GM20431 (cell line): ENCODE measurements around the gene ARHGAP28.
"Not testable (repeated sequence)": the region's sequence is repeated elsewhere in the genome, so short reads cannot be mapped to it uniquely, and the experiment has no call there.

Experiments used
- in situ Hi-C: fragments of 300-500 bp; cut with MseI, MboI; formaldehyde crosslinking; loops from one replicate; pipeline ENCODE4 v1.15.0; 2020; ENCODE audit warnings: low sequenced_read_pairs; ENCODE audit not compliant: unreplicated experiment

Gene ARHGAP28

GRCh38 chr18:6885992-6886796 lies 156.7 kb downstream of the ARHGAP28 start:
- in situ Hi-C loops, result no loop called here

DNA sequence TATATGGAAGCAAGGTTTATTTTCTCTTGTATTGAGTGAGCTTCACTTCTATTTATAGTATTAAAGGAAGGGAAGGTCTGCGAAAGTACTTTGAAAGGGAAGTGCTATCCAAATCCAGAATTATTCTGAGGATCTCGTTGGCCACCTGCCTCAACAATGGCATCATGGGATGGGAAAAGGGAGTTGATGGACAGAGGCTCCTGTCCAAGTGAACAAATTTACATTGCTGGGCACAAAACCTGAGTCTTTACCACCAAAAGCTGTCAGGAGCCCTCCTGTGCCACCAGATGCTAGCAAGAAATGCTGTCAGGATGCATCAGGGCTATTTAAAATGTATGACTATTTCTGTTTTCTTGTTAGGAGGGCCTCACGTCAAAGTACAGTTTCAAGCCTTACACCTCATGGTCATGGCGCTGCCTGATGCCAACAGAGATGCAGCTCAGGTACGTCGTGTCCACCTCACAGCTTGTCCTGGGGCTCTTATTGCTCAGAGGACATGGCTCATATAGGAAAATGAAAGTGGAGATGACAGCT lies 157.3 kb downstream of the ARHGAP28 start:
- in situ Hi-C loops, result no loop called here

DNA sequence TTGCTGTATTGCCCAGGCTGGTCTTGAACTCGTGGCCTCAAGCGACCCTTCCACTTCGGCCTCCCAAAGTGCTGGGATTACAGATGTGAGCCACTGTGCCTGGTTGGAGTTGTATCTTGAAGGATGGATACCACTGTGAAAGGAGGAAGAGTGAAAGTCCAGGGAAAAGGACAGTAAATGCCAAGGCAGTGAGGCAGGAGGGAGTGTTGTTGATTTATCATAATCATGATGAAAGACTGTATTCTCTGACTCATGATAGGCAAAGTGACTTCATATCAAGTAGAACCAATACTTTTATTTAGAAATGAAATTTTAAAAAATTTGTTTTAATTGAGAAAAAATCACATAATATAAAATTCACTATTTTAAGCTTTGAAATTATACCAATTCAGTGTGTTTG lies 162.3 kb downstream of the ARHGAP28 start:
- in situ Hi-C loops, result no loop called here

DNA sequence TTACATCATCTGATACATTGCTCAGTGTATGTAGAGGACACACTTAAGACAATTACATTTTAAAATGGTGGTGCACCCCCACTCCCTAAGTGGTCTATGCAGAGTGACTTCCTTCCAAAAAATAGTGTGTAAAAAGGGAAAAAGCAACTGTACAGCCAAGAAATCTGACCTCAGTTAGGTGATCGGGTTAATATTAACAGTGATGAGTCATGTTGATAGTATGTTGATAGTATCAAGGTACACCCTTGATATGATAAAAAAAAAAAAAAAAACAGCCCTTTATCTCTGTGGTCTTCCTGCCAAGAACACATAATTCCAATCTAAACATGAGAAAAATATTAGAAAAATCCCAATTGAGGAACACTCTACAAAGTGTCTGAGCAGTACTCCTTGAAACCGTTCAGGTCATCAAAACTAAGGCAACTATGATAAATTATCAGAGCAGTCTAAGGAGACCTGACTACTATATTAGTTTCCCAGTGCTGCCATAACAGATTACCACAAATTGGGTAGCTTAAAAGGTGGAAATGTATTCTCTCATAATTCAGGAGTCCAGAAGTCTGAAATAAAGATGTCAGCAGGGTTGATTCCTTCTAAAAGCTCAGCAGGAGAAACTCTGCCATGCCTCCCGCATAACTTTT lies 171.9 kb downstream of the ARHGAP28 start:
- in situ Hi-C loops, result no loop called here

- in situ Hi-C loops, result no loop called here
These were observed 187.6 kb downstream of the ARHGAP28 start for GRCh38 chr18:6917072-6917471.

GRCh38 chr18:6920099-6920955 lies 190.8 kb downstream of the ARHGAP28 start:
- in situ Hi-C loops, result no loop called here

DNA sequence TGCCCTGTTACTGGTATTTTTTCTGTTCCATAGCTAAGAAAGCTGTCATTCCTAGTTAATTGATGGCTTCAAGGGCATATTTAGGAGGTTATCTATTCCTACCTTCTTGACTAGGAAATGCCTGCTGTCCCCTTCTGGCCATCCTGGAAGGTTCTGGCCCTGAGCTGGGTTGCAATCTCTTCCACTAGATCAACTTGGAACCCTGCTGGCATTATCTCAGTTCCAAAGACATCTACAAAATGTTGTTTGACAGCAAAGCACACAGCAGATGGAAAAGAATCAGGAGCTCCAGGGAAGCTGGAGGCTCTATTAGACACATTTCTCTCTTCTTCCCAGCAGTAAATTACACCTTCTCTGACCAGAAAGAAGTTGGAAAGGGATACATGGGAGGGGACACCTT lies 192.1 kb downstream of the ARHGAP28 start:
- in situ Hi-C loops, result no loop called here

DNA sequence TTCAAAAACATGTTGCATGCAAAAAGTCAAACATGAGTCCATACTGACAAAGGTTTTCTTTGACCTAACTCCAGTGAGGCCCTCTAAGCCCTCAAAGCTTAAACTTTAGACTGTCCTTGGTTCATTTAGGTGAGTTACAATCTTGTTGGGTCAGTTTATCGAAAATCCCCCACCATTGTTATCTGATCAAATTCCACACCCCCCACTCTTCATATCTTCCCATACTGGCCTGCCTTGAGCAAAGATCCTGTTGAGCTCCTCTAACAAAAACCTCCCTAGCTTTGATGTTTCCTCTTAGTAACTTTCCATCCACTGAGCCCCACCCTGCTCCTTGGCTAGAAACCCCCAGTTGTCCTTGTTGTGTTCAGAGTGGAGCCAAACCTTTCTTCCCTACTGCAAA lies 193.7 kb downstream of the ARHGAP28 start:
- in situ Hi-C loops, result no loop called here

- in situ Hi-C loops, result no loop called here
These were observed 197.6 kb downstream of the ARHGAP28 start for GRCh38 chr18:6927153-6927552.

- in situ Hi-C loops, result no loop called here
These were observed 198.8 kb downstream of the ARHGAP28 start for GRCh38 chr18:6928359-6928758.

DNA sequence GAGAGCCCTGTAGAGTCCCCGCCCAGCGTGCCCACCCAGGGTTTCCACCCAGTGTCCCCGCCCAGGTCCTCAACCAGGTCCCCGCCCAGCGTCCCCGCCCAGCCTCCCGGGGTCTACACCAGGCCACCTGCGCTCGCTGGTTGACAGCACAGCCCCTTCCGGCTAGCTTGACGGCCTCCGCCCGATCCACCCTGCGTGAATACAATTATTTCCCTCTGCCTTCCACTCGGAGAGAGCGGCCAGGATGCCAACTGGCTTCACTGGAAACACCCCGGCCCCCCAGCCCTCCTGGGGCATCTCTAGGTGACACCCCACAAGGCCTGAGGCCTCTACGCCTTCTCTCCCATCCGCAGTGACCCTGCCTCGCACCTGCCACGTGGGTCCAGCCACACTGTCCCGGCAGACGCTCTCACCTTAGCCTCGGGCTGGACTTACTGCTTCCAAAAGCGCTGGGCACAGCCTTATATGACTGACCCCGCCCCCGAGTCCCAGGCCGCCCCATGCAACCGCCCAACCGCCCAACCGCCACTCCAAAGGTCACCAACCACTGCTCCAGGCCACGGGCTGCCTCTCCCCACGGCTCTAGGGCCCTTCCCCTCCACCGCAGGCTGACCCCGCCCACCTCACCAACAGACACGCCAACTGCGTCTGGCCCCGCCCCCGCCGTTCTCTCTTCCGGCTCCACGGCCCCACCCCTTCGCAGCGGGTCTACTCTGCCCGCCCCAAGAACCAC lies 200.0 kb downstream of the ARHGAP28 start:
- in situ Hi-C loops, result no loop called here

DNA sequence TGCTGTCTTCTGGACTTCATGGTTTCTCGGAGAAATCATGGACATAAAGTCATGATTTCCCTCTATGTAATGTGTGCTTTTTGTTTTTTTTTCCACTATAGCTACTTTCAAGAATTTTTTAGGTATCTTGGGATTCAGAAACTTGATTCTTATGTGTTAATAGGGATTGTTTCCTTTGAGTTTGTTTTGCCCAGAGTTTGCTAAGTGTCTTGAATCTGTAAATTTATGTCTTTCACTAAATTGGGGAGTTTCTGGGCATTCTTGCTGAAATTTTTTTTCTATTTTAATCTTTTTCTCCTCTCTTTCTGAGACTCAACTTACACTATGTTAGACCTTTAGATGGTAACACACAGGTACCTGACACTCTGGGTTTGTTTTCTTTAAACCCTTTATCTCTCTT lies 205.3 kb downstream of the ARHGAP28 start:
- in situ Hi-C loops, result no loop called here

- in situ Hi-C loops, result no loop called here
These were observed 208.5 kb downstream of the ARHGAP28 start for GRCh38 chr18:6938003-6938402.

GRCh38 chr18:6938403-6938802 lies 208.9 kb downstream of the ARHGAP28 start:
- in situ Hi-C loops, result not testable (repeated sequence)

- in situ Hi-C loops, result no loop called here
These were observed 210.5 kb downstream of the ARHGAP28 start for GRCh38 chr18:6939972-6940371.

- in situ Hi-C loops, result no loop called here
These were observed 210.9 kb downstream of the ARHGAP28 start for GRCh38 chr18:6940451-6940850.

- in situ Hi-C loops, result no loop called here
These were observed 212.5 kb downstream of the ARHGAP28 start for GRCh38 chr18:6941996-6942395.

DNA sequence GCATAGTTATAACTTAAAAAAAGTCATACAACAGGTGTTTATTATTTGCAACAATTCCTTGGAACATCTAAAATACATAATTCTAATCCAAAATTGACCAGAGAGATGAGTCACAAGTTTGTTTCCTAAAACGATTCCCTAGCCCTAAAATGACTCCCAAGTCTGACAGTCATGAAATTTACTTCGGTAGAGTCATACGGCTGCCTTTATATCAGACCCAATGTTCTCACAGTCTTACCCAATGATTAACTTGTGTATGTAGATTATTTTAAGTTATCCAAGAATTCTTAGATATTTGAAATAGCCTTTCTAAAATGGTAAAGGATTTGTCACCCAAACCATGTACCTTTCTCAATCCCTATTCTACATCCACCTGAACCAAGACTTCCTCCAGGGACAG lies 213.2 kb downstream of the ARHGAP28 start:
- in situ Hi-C loops, result no loop called here

DNA sequence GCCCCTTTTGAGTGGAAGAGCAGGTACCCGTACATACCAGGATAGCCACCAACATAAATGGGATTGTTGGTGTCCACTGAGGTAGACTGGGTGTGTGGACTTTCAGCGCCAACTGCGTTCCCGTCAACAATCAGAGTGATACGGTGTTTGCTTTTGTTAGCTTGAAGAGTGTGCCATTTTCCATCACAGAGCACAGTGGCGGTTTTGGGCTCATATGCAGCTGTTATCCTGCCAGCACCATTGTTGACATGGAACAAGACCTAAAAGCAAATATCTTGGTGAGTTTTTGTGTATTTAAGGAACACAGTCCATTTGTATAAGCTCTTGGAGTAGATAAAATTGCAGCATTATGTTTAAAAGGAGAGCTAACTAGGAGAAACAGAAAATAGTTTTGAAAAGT lies 213.6 kb downstream of the ARHGAP28 start:
- in situ Hi-C loops, result no loop called here
